HEK293 (cell line): ENCODE data around the gene TMED9.

ENCODE experiments used
- CTCF ChIA-PET: fragments of 350-600 bp; formaldehyde crosslinking; extraction: SDS; loops from one replicate; lab custom pipeline; 2021; ENCODE audit warnings: antibody characterized with exemption; lab: Yijun Ruan, JAX
- POLR2A ChIA-PET: fragments of 300-600 bp; formaldehyde crosslinking; extraction: SDS; loops from one replicate; lab custom pipeline; 2020; ENCODE audit warnings: antibody characterized with exemption, inconsistent platforms; lab: Yijun Ruan, JAX
- H3K27ac ChIP-seq: fragments of 200-500 bp; sonication (Bioruptor generic); 2 replicates; pipeline ENCODE4 v1.5.1; 2014; ENCODE audit warnings: low read depth, low read length, control low read depth, inconsistent platforms; ENCODE audit errors: extremely low read depth
- H3K36me3 ChIP-seq, 2 experiments: fragments of 200-500 bp in 1 of 2; sonication (Bioruptor generic) in 1 of 2; 1 replicate in 1 of 2; 2 replicates in 1 of 2; pipeline ENCODE4 v1.5.1; 2014 to 2017; ENCODE audit warnings: inconsistent platforms in 2 of 2, low read length in 2 of 2; ENCODE audit not compliant: control insufficient read depth in 2 of 2, insufficient read depth in 1 of 2
- H3K4me1 ChIP-seq: fragments of 200-500 bp; sonication (Bioruptor generic); 2 replicates; pipeline ENCODE4 v1.5.1; 2014; ENCODE audit warnings: mild to moderate bottlenecking, low read length, inconsistent platforms; ENCODE audit not compliant: control insufficient read depth, insufficient read depth
- H3K4me3 ChIP-seq: 2 replicates; pipeline ENCODE4 v1.5.1; 2011; ENCODE audit warnings: low read depth, mild to moderate bottlenecking, control low read depth, low read length, moderate library complexity
- H3K9me3 ChIP-seq: fragments of 200-500 bp; sonication (Bioruptor generic); 2 replicates; pipeline ENCODE4 v1.5.1; 2014; ENCODE audit warnings: low read depth, low read length, inconsistent platforms; ENCODE audit not compliant: control insufficient read depth, insufficient read depth
- GFI1B ChIP-seq: fragments of 450-650 bp; formaldehyde crosslinking; IDR thresholded peaks from 2 replicates; pipeline ENCODE4 v1.5.1; 2016; ENCODE audit warnings: missing biosample characterization, missing genetic modification characterization
- GLI2 ChIP-seq: fragments of 450-650 bp; formaldehyde crosslinking; IDR thresholded peaks from 2 replicates; pipeline ENCODE4; 2017; ENCODE audit warnings: missing biosample characterization, missing genetic modification characterization, low read depth, borderline replicate concordance
- KLF1 ChIP-seq: fragments of 450-650 bp; formaldehyde crosslinking; IDR thresholded peaks from 2 replicates; pipeline ENCODE4 v1.5.1; 2016; ENCODE audit warnings: missing biosample characterization, missing genetic modification characterization
- MYNN ChIP-seq: fragments of 450-650 bp; formaldehyde crosslinking; IDR thresholded peaks from 2 replicates; pipeline ENCODE4 v1.5.1; 2016; ENCODE audit warnings: missing biosample characterization, missing genetic modification characterization, borderline replicate concordance
- RBAK ChIP-seq: fragments of 450-650 bp; formaldehyde crosslinking; IDR thresholded peaks from 2 replicates; pipeline ENCODE4 v1.5.1; 2016; ENCODE audit warnings: missing biosample characterization, missing genetic modification characterization
- SALL2 ChIP-seq: fragments of 450-650 bp; formaldehyde crosslinking; IDR thresholded peaks from 2 replicates; pipeline ENCODE4 v1.5.0; 2017; ENCODE audit warnings: missing biosample characterization, mild to moderate bottlenecking, missing genetic modification characterization, borderline replicate concordance
- SETDB1 ChIP-seq: IDR thresholded peaks from one replicate; pipeline ENCODE4 v1.6.1; 2017; ENCODE audit warnings: mild to moderate bottlenecking, low read length, moderate library complexity, mixed read lengths; ENCODE audit not compliant: insufficient read length
- SP3 ChIP-seq: fragments of 450-650 bp; formaldehyde crosslinking; IDR thresholded peaks from 2 replicates; pipeline ENCODE4 v1.5.1; 2016; ENCODE audit warnings: missing biosample characterization, missing genetic modification characterization
- ZBTB11 ChIP-seq: fragments of 450-650 bp; formaldehyde crosslinking; conservative IDR thresholded peaks from 2 replicates; pipeline ENCODE4 v1.5.1; 2016; ENCODE audit warnings: low read depth, missing biosample characterization, missing genetic modification characterization
- ZFHX2 ChIP-seq: fragments of 450-650 bp; formaldehyde crosslinking; conservative IDR thresholded peaks from 2 replicates; pipeline ENCODE4 v1.5.1; 2016; ENCODE audit warnings: missing biosample characterization, missing genetic modification characterization
- ZNF184 ChIP-seq: fragments of 450-650 bp; IDR thresholded peaks from 2 replicates; pipeline ENCODE4 v1.5.1; 2018; ENCODE audit warnings: missing biosample characterization, mild to moderate bottlenecking, missing genetic modification characterization
- ZNF2 ChIP-seq: fragments of 450-650 bp; formaldehyde crosslinking; IDR thresholded peaks from 2 replicates; pipeline ENCODE4 v1.5.1; 2016; ENCODE audit warnings: missing biosample characterization, missing genetic modification characterization
- ZNF211 ChIP-seq: fragments of 450-650 bp; formaldehyde crosslinking; IDR thresholded peaks from 2 replicates; pipeline ENCODE4 v1.5.1; 2016; ENCODE audit warnings: low read depth, missing biosample characterization, missing genetic modification characterization
- ZNF239 ChIP-seq: fragments of 450-650 bp; formaldehyde crosslinking; IDR thresholded peaks from 2 replicates; pipeline ENCODE4 v1.5.1; 2016; ENCODE audit warnings: missing biosample characterization, missing genetic modification characterization
- ZNF26 ChIP-seq: fragments of 450-650 bp; formaldehyde crosslinking; IDR thresholded peaks from 2 replicates; pipeline ENCODE4 v1.5.1; 2016; ENCODE audit warnings: missing biosample characterization, missing genetic modification characterization
- ZNF37A ChIP-seq: fragments of 450-650 bp; IDR thresholded peaks from 2 replicates; pipeline ENCODE4 v1.5.1; 2018; ENCODE audit warnings: missing biosample characterization, missing genetic modification characterization
- ZNF391 ChIP-seq: fragments of 450-650 bp; formaldehyde crosslinking; IDR thresholded peaks from 2 replicates; pipeline ENCODE4 v1.5.1; 2016; ENCODE audit warnings: low read depth, missing biosample characterization, missing genetic modification characterization, borderline replicate concordance
- ZNF449 ChIP-seq: fragments of 450-650 bp; formaldehyde crosslinking; IDR thresholded peaks from 2 replicates; pipeline ENCODE4 v1.5.1; 2017; ENCODE audit warnings: missing biosample characterization, mild to moderate bottlenecking, missing genetic modification characterization, moderate library complexity
- ZNF501 ChIP-seq: fragments of 450-650 bp; formaldehyde crosslinking; IDR thresholded peaks from 2 replicates; pipeline ENCODE4 v1.5.1; 2016; ENCODE audit warnings: missing biosample characterization, missing genetic modification characterization
- ZNF530 ChIP-seq: fragments of 450-650 bp; formaldehyde crosslinking; IDR thresholded peaks from 2 replicates; pipeline ENCODE4 v1.5.1; 2016; ENCODE audit warnings: low read depth, missing biosample characterization, missing genetic modification characterization
- ZNF629 ChIP-seq: fragments of 450-650 bp; formaldehyde crosslinking; IDR thresholded peaks from 2 replicates; pipeline ENCODE4 v1.5.1; 2017; ENCODE audit warnings: missing biosample characterization, missing genetic modification characterization
- ZNF639 ChIP-seq: fragments of 450-650 bp; formaldehyde crosslinking; IDR thresholded peaks from 2 replicates; pipeline ENCODE4 v1.5.1; 2016; ENCODE audit warnings: missing biosample characterization, missing genetic modification characterization
- ZNF837 ChIP-seq: fragments of 450-650 bp; formaldehyde crosslinking; IDR thresholded peaks from 2 replicates; pipeline ENCODE4 v1.5.1; 2016; ENCODE audit warnings: missing biosample characterization, missing genetic modification characterization
- ZXDB ChIP-seq: fragments of 450-650 bp; formaldehyde crosslinking; IDR thresholded peaks from 2 replicates; pipeline ENCODE4 v1.5.1; 2016; ENCODE audit warnings: missing biosample characterization, missing genetic modification characterization

Gene TMED9

GRCh38 chr5:177598477-177598876, 6.5 kb downstream of the TMED9 start (continued):
- TF ChIP-seq ZNF184 (tag by site-specific recombination): no peak
- no peak for TF ChIP-seq ZNF391 (tag by site-specific recombination)
- no peak for TF ChIP-seq ZNF639 (tag by site-specific recombination)
- TF ChIP-seq ZBTB11 (tag by site-specific recombination): peak; percentile 28; the same call in 1 of the 2 replicates
- TF ChIP-seq, all 188 proteins: peak for 5

- CTCF ChIA-PET: interaction anchor here (1.9 kb wide), 1 partner anchor 7 kb away, joined by 4 read pairs; no protein-coding TSS in a partner anchor
- peak within 1 kb of the TSS; percentile 67 for H3K4me3 ChIP-seq
- no peaks in the 10 kb centered on the region for H3K9me3 ChIP-seq
- peak within 1 kb of the TSS; percentile 74 for H3K27ac ChIP-seq
- H3K4me1 ChIP-seq: 0 out of 2 replicates have a peak, but pooled peaks cover 2% of the 10 kb centered on the region
- H3K36me3 ChIP-seq: peaks cover 3 to 20% of the 10 kb centered on the region in 2 experiments; a peak in 1 of 3 replicates
- POLR2A ChIA-PET: interaction anchor here (0.7 to 2.3 kb wide), 7 partner anchors 8 to 604 kb away, joined by 3 to 6 read pairs (median 3); partner anchors contain the start of genes FAM193B, HNRNPAB and TMED9
- no peak for TF ChIP-seq SETDB1
- peak; percentile 48 for TF ChIP-seq ZNF629 (tag by site-specific recombination)
- no peak for TF ChIP-seq GFI1B
- no peak for TF ChIP-seq ZNF530
- TF ChIP-seq KLF1 (tag by site-specific recombination): peak; percentile 17; the same call in 1 of the 2 replicates
- no peak for TF ChIP-seq ZNF37A (tag by site-specific recombination)
- peak; percentile 10; the same call in 1 of the 2 replicates for TF ChIP-seq ZNF2 (tag by site-specific recombination)
- TF ChIP-seq MYNN (tag by site-specific recombination): no peak; the same call in 1 of the 2 replicates
- TF ChIP-seq SALL2: no peak
- no peak for TF ChIP-seq ZNF837 (tag by site-specific recombination)
- no peak; the same call in 1 of the 2 replicates for TF ChIP-seq ZXDB
- no peak; the same call in 1 of the 2 replicates for TF ChIP-seq ZFHX2 (tag by site-specific recombination)
- TF ChIP-seq ZNF26 (tag by site-specific recombination): no peak
- TF ChIP-seq GLI2: no peak
- no peak for TF ChIP-seq RBAK (tag by site-specific recombination)
- TF ChIP-seq SP3 (tag by site-specific recombination): peak; percentile 68; the same call in 1 of the 2 replicates
- no peak for TF ChIP-seq ZNF239 (tag by site-specific recombination)
- TF ChIP-seq ZNF501 (tag by site-specific recombination): no peak; the same call in 1 of the 2 replicates
- 0 out of 2 replicates have a peak, but pooled peaks have one; percentile 14 for TF ChIP-seq ZNF449
- TF ChIP-seq ZNF211 (tag by site-specific recombination): no peak
Measured at GRCh38 chr5:177599731-177600507, 7.9 kb downstream of the TMED9 start, which contains the start of gene B4GALT7. B4GALT7 (plus strand) TSS chr5:177600132; CDS start chr5:177600211, 79 bp downstream.
